Fibroblast of villous mesenchyme (primary cell): ENCODE measurements around the gene NUDT3. TPM values are rescaled to one million over a fixed set of nuclear protein-coding genes. Genes with fewer than 3 reads are reported as not detected.
"Not testable (repeated sequence)": the region's sequence is repeated elsewhere in the genome, so short reads cannot be mapped to it uniquely, and the experiment has no call there.

Source experiments
- DNase-seq: peaks from one replicate; pipeline ENCODE4 v3.0.0-alpha.2; 2010; ENCODE audit warnings: low read depth
- H3K4me3 ChIP-seq: 2 replicates; pipeline ENCODE4 v1.5.1; 2011; ENCODE audit warnings: low read depth, mild to moderate bottlenecking, low read length
- CTCF ChIP-seq: IDR thresholded peaks from 2 replicates; pipeline ENCODE4 v1.5.1; 2012; ENCODE audit warnings: low read depth, mild to moderate bottlenecking, low read length; ENCODE audit not compliant: insufficient read depth
- total RNA-seq: library from RNA; depleted of rRNA; stranded (reverse); fragments of >200 nt; gene quantifications from 2 replicates; pipeline ENCODE4 v1.2.3, GENCODE V29; 2012

The NUDT3 gene
- total RNA-seq, 1 donor, result 31.1 TPM

GRCh38 chr6:34414999-34415858, 22.8 kb upstream of the NUDT3 start:
- DNase-seq, result peak; percentile 83
- peak; percentile 69 for TF ChIP-seq CTCF
- H3K4me3 ChIP-seq, result no peak overlapping the region

- no peak for TF ChIP-seq CTCF
- no peak for DNase-seq
These were observed 20.3 kb upstream of the NUDT3 start for GRCh38 chr6:34412643-34413214.

GRCh38 chr6:34412016-34412415, 19.5 kb upstream of the NUDT3 start:
- no peak for TF ChIP-seq CTCF
- no peak for DNase-seq
- H3K4me3 ChIP-seq, result no peak overlapping the region

More at GRCh38 chr6:34412643-34413214, 20.3 kb upstream of the NUDT3 start:
- no peak overlapping the region for H3K4me3 ChIP-seq

GRCh38 chr6:34407915-34408314, 15.4 kb upstream of the NUDT3 start:
- H3K4me3 ChIP-seq, DNase-seq: not testable (repeated sequence)

- DNase-seq, result no peak
- H3K4me3 ChIP-seq, result no peak overlapping the region
- no peak for TF ChIP-seq CTCF
These were observed 4.0 kb upstream of the NUDT3 start for GRCh38 chr6:34396518-34396917.

- no peak for DNase-seq
- no peak overlapping the region for H3K4me3 ChIP-seq
- no peak for TF ChIP-seq CTCF
These were observed 1.5 kb upstream of the NUDT3 start for GRCh38 chr6:34393966-34394305.

GRCh38 chr6:34393191-34393965, 909 bp upstream of the NUDT3 start:
- H3K4me3 ChIP-seq, result peak overlapping the region; percentile 79
- TF ChIP-seq CTCF, result no peak
- DNase-seq, result no peak
